Effector memory CD4-positive, alpha-beta T cell (primary cell): ENCODE measurements around the gene OR7G1.

Source experiments
- DNase-seq, 3 donors: peaks; one replicate each; pipeline ENCODE4 v3.0.0-alpha.2; 2020
- H3K27ac ChIP-seq: 2 replicates; pipeline ENCODE4 v1.7.0; 2013; ENCODE audit warnings: mild to moderate bottlenecking, low read length, moderate library complexity; ENCODE audit not compliant: insufficient read depth, poor library complexity, severe bottlenecking
- H3K27me3 ChIP-seq: replicated peaks from 2 replicates; pipeline ENCODE4 v1.7.0; 2013; ENCODE audit warnings: mild to moderate bottlenecking, low read length; ENCODE audit not compliant: insufficient read depth, control insufficient read depth, poor library complexity, severe bottlenecking
- H3K36me3 ChIP-seq: 2 replicates; pipeline ENCODE4 v1.7.0; 2013; ENCODE audit warnings: mild to moderate bottlenecking, low read length, moderate library complexity; ENCODE audit not compliant: control insufficient read depth, insufficient read depth
- H3K4me1 ChIP-seq: 2 replicates; pipeline ENCODE4 v1.7.0; 2013; ENCODE audit warnings: low read length, mild to moderate bottlenecking; ENCODE audit not compliant: control insufficient read depth, insufficient read depth, poor library complexity, severe bottlenecking
- H3K4me3 ChIP-seq: 2 replicates; pipeline ENCODE4 v1.7.0; 2013; ENCODE audit warnings: low read length, low read depth, mild to moderate bottlenecking; ENCODE audit not compliant: insufficient read depth, poor library complexity, severe bottlenecking
- H3K9me3 ChIP-seq: 2 replicates; pipeline ENCODE4 v1.7.0; 2013; ENCODE audit warnings: mild to moderate bottlenecking, low read length, moderate library complexity; ENCODE audit not compliant: control insufficient read depth
- total RNA-seq, 3 donors: gene quantifications; one replicate each; lab custom pipeline; 2026; lab: John Stamatoyannopoulos, UW

OR7G1 gene
- total RNA-seq, result 0 reads per million in 3 donors

- Histone ChIP-seq H3K4me3 (no peak within 1 kb of the TSS), H3K27ac (no peak within 1 kb of the TSS), H3K4me1 (no peaks in the 10 kb centered on the region), H3K27me3 (no peaks in the 10 kb centered on the region), H3K36me3 (no peaks in the 10 kb centered on the region), H3K9me3 (no peaks in the 10 kb centered on the region)
- no peak for DNase-seq
Observed at GRCh38 chr19:9115307-9115813, at the start of gene OR7G1. Gene OR7G1, minus strand, starts transcription at chr19:9115763. Its CDS starts 0 bp downstream, at chr19:9115763.

GRCh38 chr19:9165261-9165660 is 49.7 kb upstream of the OR7G1 start:
- H3K4me1 ChIP-seq, result no peaks in the 10 kb centered on the region
- no peak for DNase-seq
- H3K9me3 ChIP-seq, result no peaks in the 10 kb centered on the region
- peaks cover 36% of the 10 kb centered on the region for H3K36me3 ChIP-seq
- H3K27me3 ChIP-seq, result no peaks in the 10 kb centered on the region
- H3K27ac ChIP-seq, result no peak overlapping the region
- no peak overlapping the region for H3K4me3 ChIP-seq

- DNase-seq, result no peak
- H3K27ac ChIP-seq, result no peak overlapping the region
- H3K27me3 ChIP-seq, result no peaks in the 10 kb centered on the region
- no peak overlapping the region for H3K4me3 ChIP-seq
- peaks cover 69% of the 10 kb centered on the region for H3K36me3 ChIP-seq
- H3K9me3 ChIP-seq, result no peaks in the 10 kb centered on the region
- no peaks in the 10 kb centered on the region for H3K4me1 ChIP-seq
Observed at GRCh38 chr19:9161427-9161826, 45.9 kb upstream of the OR7G1 start.

GRCh38 chr19:9159891-9160290 is 44.3 kb upstream of the OR7G1 start:
- no peak for DNase-seq
- H3K4me3 ChIP-seq, result no peak overlapping the region
- no peaks in the 10 kb centered on the region for H3K4me1 ChIP-seq
- peaks cover 83% of the 10 kb centered on the region for H3K36me3 ChIP-seq
- H3K9me3 ChIP-seq, result no peaks in the 10 kb centered on the region
- no peaks in the 10 kb centered on the region for H3K27me3 ChIP-seq
- no peak overlapping the region for H3K27ac ChIP-seq

- no peak overlapping the region for H3K4me3 ChIP-seq
- no peaks in the 10 kb centered on the region for H3K27me3 ChIP-seq
- H3K27ac ChIP-seq, result no peak overlapping the region
- H3K4me1 ChIP-seq, result no peaks in the 10 kb centered on the region
- no peak for DNase-seq
- peaks cover 69% of the 10 kb centered on the region for H3K36me3 ChIP-seq
- peaks cover 4% of the 10 kb centered on the region for H3K9me3 ChIP-seq
Observed at GRCh38 chr19:9156304-9156703, 40.7 kb upstream of the OR7G1 start.

- H3K9me3 ChIP-seq, result peaks cover 4% of the 10 kb centered on the region
- no peak for DNase-seq
- H3K27me3 ChIP-seq, result no peaks in the 10 kb centered on the region
- H3K36me3 ChIP-seq, result peaks cover 62% of the 10 kb centered on the region
- H3K27ac ChIP-seq, result no peak overlapping the region
- H3K4me1 ChIP-seq, result no peaks in the 10 kb centered on the region
- H3K4me3 ChIP-seq, result no peak overlapping the region
Observed at GRCh38 chr19:9155591-9155990, 40.0 kb upstream of the OR7G1 start.

GRCh38 chr19:9151367-9151766 is 35.8 kb upstream of the OR7G1 start:
- H3K4me1 ChIP-seq, result no peaks in the 10 kb centered on the region
- H3K27me3 ChIP-seq, result no peaks in the 10 kb centered on the region
- no peak overlapping the region for H3K4me3 ChIP-seq
- DNase-seq, result no peak
- peaks cover 21% of the 10 kb centered on the region for H3K36me3 ChIP-seq
- H3K27ac ChIP-seq, result no peak overlapping the region
- H3K9me3 ChIP-seq, result peaks cover 4% of the 10 kb centered on the region

GRCh38 chr19:9150650-9151049 is 35.1 kb upstream of the OR7G1 start:
- Histone ChIP-seq H3K4me1 (no peaks in the 10 kb centered on the region), H3K36me3 (peaks cover 15% of the 10 kb centered on the region), H3K9me3 (peaks cover 4% of the 10 kb centered on the region), H3K27me3 (no peaks in the 10 kb centered on the region), H3K27ac (no peak overlapping the region), H3K4me3 (no peak overlapping the region)
- DNase-seq, result no peak

- Histone ChIP-seq H3K27me3 (no peaks in the 10 kb centered on the region), H3K27ac (no peak overlapping the region), H3K4me1 (no peaks in the 10 kb centered on the region), H3K36me3 (peaks cover 8% of the 10 kb centered on the region), H3K4me3 (no peak overlapping the region), H3K9me3 (peaks cover 9% of the 10 kb centered on the region)
- DNase-seq, result no peak
Observed at GRCh38 chr19:9149997-9150396, 34.4 kb upstream of the OR7G1 start.

GRCh38 chr19:9148697-9149096 is 33.1 kb upstream of the OR7G1 start:
- H3K36me3 ChIP-seq, result peaks cover 13% of the 10 kb centered on the region
- H3K4me1 ChIP-seq, result no peaks in the 10 kb centered on the region
- no peak for DNase-seq
- H3K27ac ChIP-seq, result no peak overlapping the region
- H3K9me3 ChIP-seq, result peaks cover 15% of the 10 kb centered on the region
- H3K4me3 ChIP-seq, result no peak overlapping the region
- no peaks in the 10 kb centered on the region for H3K27me3 ChIP-seq
